Neural cell (in vitro differentiated cells): ENCODE data around the gene FCAMR. TPM values are rescaled to one million over a fixed set of nuclear protein-coding genes. Genes with fewer than 3 reads are reported as not detected.

ENCODE experiments used
- H2AFZ ChIP-seq: fragments of 200-600, 300-800 bp; sonication (generic), shearing (Covaris generic); 2 replicates; pipeline ENCODE4 v1.6.0; 2014; ENCODE audit warnings: low read depth, mild to moderate bottlenecking, antibody characterized with exemption, low read length, moderate library complexity
- H3F3A ChIP-seq: fragments of 200-600 bp; shearing (Covaris generic); 2 replicates; pipeline ENCODE4 v1.6.1; 2016; ENCODE audit warnings: mild to moderate bottlenecking, moderate library complexity, mixed read lengths, antibody characterized with exemption, low read length; ENCODE audit not compliant: insufficient read depth, poor library complexity, severe bottlenecking
- H3K27ac ChIP-seq: fragments of 200-600, 300-800 bp; sonication (generic), shearing (Covaris generic); 2 replicates; pipeline ENCODE4 v1.5.1; 2014; ENCODE audit warnings: mild to moderate bottlenecking, low read length, moderate library complexity
- H3K27me3 ChIP-seq: fragments of 300-800, 200-600 bp; sonication (generic), shearing (Covaris generic); 2 replicates; pipeline ENCODE4 v1.6.0; 2014; ENCODE audit warnings: mild to moderate bottlenecking, low read depth, low read length, moderate library complexity; ENCODE audit not compliant: insufficient read depth
- H3K36me3 ChIP-seq: fragments of 300-800, 200-600 bp; sonication (generic), shearing (Covaris generic); 2 replicates; pipeline ENCODE4 v1.5.1; 2014; ENCODE audit warnings: mild to moderate bottlenecking, antibody characterized with exemption, low read length, moderate library complexity; ENCODE audit not compliant: insufficient read depth
- H3K4me2 ChIP-seq: fragments of 300-800, 200-600 bp; sonication (generic), shearing (Covaris generic); 2 replicates; pipeline ENCODE4 v1.6.0; 2014; ENCODE audit warnings: mild to moderate bottlenecking, low read length
- H3K4me3 ChIP-seq: fragments of 300-800, 200-600 bp; sonication (generic), shearing (Covaris generic); 2 replicates; pipeline ENCODE4 v1.5.1; 2014; ENCODE audit warnings: mild to moderate bottlenecking, low read length, moderate library complexity
- H3K79me2 ChIP-seq: fragments of 200-600 bp; shearing (Covaris generic); replicated peaks from 2 replicates; pipeline ENCODE4 v1.6.0; 2014; ENCODE audit warnings: mild to moderate bottlenecking, low read length, moderate library complexity; ENCODE audit not compliant: insufficient read depth
- H3K9ac ChIP-seq: fragments of 300-800, 200-600 bp; sonication (generic), shearing (Covaris generic); 2 replicates; pipeline ENCODE4 v1.6.1; 2016; ENCODE audit warnings: mild to moderate bottlenecking, low read length, mixed read lengths
- H3K9me2 ChIP-seq: fragments of 200-600 bp; shearing (Covaris generic); 2 replicates; pipeline ENCODE4 v1.6.1; 2016; ENCODE audit warnings: mild to moderate bottlenecking, low read length, mixed read lengths; ENCODE audit not compliant: insufficient read depth
- H3K9me3 ChIP-seq: fragments of 200-600, 300-800 bp; sonication (generic), shearing (Covaris generic); 2 replicates; pipeline ENCODE4 v1.6.1; 2016; ENCODE audit warnings: mild to moderate bottlenecking, mixed run types, low read length, moderate library complexity, mixed read lengths
- H4K20me1 ChIP-seq: fragments of 200-600 bp; shearing (Covaris generic); 2 replicates; pipeline ENCODE4 v1.6.1; 2016; ENCODE audit warnings: mild to moderate bottlenecking, mixed run types; ENCODE audit not compliant: insufficient read depth
- EP300 ChIP-seq: fragments of 450-650 bp; conservative IDR thresholded peaks from 2 replicates; pipeline ENCODE4 v1.6.1; 2014; ENCODE audit warnings: antibody characterized with exemption, mild to moderate bottlenecking, moderate library complexity; ENCODE audit not compliant: poor library complexity, severe bottlenecking
- EZH2 ChIP-seq: fragments of 200-600, 300-800 bp; shearing (Covaris generic), sonication (generic); IDR thresholded peaks from 2 replicates; pipeline ENCODE4 v1.6.1; 2014; ENCODE audit warnings: antibody characterized with exemption, low read length, borderline replicate concordance, mild to moderate bottlenecking; ENCODE audit not compliant: insufficient read depth, poor library complexity, severe bottlenecking
- MXI1 ChIP-seq: fragments of 450-650 bp; conservative IDR thresholded peaks from 2 replicates; pipeline ENCODE4 v1.6.1; 2014; ENCODE audit warnings: antibody characterized with exemption, mild to moderate bottlenecking; ENCODE audit not compliant: poor library complexity, severe bottlenecking
- POLR2AphosphoS5 ChIP-seq: IDR thresholded peaks from 2 replicates; pipeline ENCODE4 v1.6.1; 2012
- RAD21 ChIP-seq: fragments of 450-650 bp; conservative IDR thresholded peaks from 2 replicates; pipeline ENCODE4 v1.6.1; 2014; ENCODE audit warnings: antibody characterized with exemption, mild to moderate bottlenecking, moderate library complexity
- SMC3 ChIP-seq: fragments of 450-650 bp; conservative IDR thresholded peaks from 2 replicates; pipeline ENCODE4 v1.6.1; 2014; ENCODE audit warnings: antibody characterized with exemption, mild to moderate bottlenecking, moderate library complexity; ENCODE audit not compliant: poor library complexity
- TAF1 ChIP-seq: IDR thresholded peaks from 2 replicates; pipeline ENCODE4 v1.6.1; 2012; ENCODE audit warnings: low read depth
- polyA plus RNA-seq: library from polyadenylated mRNA; depleted of rRNA; stranded (reverse); fragments of >200 nt; gene quantifications from 2 replicates; pipeline ENCODE4 v1.2.3, GENCODE V29; 2014
- TF ChIP-seq, protein P1 (sequence below): fragments of 450-650 bp; IDR thresholded peaks from 2 replicates; pipeline ENCODE4 v1.5.1; 2014; ENCODE audit warnings: antibody characterized with exemption, mild to moderate bottlenecking, moderate library complexity; ENCODE audit not compliant: poor library complexity, severe bottlenecking
- TF ChIP-seq, protein P2 (sequence below): IDR thresholded peaks from 2 replicates; pipeline ENCODE4 v1.6.1; 2012; ENCODE audit warnings: borderline replicate concordance

Gene FCAMR
- polyA plus RNA-seq, 1 donor from 2014 or later = not detected

DNA sequence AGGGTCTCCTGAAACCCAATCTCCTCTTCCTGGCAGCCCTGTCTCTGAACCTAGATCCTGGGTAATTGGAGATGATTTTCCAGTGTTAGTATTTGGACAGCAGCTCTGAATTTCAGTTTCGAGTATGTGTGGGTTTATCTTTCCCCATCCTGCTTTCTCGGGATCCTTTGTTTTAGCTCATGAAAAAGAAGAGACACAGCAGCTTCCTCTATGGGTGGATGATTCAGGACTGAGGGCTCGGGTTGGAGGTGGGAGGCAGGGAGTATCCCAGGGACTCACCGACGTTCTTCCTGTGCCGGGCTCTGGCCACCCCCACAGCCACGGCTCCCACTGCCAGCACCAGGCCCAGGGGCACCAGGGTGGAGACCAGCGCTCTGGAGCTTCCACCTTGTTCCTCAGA lies 38.1 kb downstream of the FCAMR start:
- Histone ChIP-seq H3K9me2 (no peaks in the 10 kb centered on the region), H3K27me3 (no peaks in the 10 kb centered on the region), H3K4me2 (no peak overlapping the region), H3K4me3 (no peak overlapping the region), H3K36me3 (no peaks in the 10 kb centered on the region), H3K79me2 (no peaks in the 10 kb centered on the region), H4K20me1 (no peaks in the 10 kb centered on the region), H3F3A (no peaks in the 10 kb centered on the region), H2AFZ (no peak overlapping the region), H3K27ac (no peak overlapping the region), H3K9ac (no peak overlapping the region), H3K9me3 (no peaks in the 10 kb centered on the region)
- TF ChIP-seq SMC3 (no peak), EP300 (no peak), EZH2 (no peak), RAD21 (no peak)

GRCh38 chr1:206931709-206932108 lies 38.6 kb downstream of the FCAMR start:
- Histone ChIP-seq H3F3A (no peaks in the 10 kb centered on the region), H3K27ac (no peak overlapping the region), H3K4me3 (no peak overlapping the region)

More at GRCh38 chr1:206931709-206932108, 38.6 kb downstream of the FCAMR start:
- no peak overlapping the region for H2AFZ ChIP-seq
- no peaks in the 10 kb centered on the region for H3K79me2 ChIP-seq
- H3K9ac ChIP-seq = no peak overlapping the region
- H3K27me3 ChIP-seq = no peaks in the 10 kb centered on the region
- no peaks in the 10 kb centered on the region for H4K20me1 ChIP-seq
- H3K36me3 ChIP-seq = no peaks in the 10 kb centered on the region
- no peak overlapping the region for H3K4me2 ChIP-seq
- TF ChIP-seq EP300 (no peak), MXI1 (no peak), TAF1 (no peak), SMC3 (no peak), POLR2AphosphoS5 (no peak), EZH2 (no peak), RAD21 (no peak)
- TF ChIP-seq, protein P1, sequence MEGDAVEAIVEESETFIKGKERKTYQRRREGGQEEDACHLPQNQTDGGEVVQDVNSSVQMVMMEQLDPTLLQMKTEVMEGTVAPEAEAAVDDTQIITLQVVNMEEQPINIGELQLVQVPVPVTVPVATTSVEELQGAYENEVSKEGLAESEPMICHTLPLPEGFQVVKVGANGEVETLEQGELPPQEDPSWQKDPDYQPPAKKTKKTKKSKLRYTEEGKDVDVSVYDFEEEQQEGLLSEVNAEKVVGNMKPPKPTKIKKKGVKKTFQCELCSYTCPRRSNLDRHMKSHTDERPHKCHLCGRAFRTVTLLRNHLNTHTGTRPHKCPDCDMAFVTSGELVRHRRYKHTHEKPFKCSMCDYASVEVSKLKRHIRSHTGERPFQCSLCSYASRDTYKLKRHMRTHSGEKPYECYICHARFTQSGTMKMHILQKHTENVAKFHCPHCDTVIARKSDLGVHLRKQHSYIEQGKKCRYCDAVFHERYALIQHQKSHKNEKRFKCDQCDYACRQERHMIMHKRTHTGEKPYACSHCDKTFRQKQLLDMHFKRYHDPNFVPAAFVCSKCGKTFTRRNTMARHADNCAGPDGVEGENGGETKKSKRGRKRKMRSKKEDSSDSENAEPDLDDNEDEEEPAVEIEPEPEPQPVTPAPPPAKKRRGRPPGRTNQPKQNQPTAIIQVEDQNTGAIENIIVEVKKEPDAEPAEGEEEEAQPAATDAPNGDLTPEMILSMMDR = no peak
- TF ChIP-seq, protein P2, sequence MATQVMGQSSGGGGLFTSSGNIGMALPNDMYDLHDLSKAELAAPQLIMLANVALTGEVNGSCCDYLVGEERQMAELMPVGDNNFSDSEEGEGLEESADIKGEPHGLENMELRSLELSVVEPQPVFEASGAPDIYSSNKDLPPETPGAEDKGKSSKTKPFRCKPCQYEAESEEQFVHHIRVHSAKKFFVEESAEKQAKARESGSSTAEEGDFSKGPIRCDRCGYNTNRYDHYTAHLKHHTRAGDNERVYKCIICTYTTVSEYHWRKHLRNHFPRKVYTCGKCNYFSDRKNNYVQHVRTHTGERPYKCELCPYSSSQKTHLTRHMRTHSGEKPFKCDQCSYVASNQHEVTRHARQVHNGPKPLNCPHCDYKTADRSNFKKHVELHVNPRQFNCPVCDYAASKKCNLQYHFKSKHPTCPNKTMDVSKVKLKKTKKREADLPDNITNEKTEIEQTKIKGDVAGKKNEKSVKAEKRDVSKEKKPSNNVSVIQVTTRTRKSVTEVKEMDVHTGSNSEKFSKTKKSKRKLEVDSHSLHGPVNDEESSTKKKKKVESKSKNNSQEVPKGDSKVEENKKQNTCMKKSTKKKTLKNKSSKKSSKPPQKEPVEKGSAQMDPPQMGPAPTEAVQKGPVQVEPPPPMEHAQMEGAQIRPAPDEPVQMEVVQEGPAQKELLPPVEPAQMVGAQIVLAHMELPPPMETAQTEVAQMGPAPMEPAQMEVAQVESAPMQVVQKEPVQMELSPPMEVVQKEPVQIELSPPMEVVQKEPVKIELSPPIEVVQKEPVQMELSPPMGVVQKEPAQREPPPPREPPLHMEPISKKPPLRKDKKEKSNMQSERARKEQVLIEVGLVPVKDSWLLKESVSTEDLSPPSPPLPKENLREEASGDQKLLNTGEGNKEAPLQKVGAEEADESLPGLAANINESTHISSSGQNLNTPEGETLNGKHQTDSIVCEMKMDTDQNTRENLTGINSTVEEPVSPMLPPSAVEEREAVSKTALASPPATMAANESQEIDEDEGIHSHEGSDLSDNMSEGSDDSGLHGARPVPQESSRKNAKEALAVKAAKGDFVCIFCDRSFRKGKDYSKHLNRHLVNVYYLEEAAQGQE = no peak
- no peaks in the 10 kb centered on the region for H3K9me3 ChIP-seq
- no peaks in the 10 kb centered on the region for H3K9me2 ChIP-seq
